HepG2 (cell line): ENCODE measurements around the gene ANKRD40. TPM values are rescaled to one million over a fixed set of nuclear protein-coding genes. Genes with fewer than 3 reads are reported as not detected.

Source experiments
- ARID2 ChIP-seq: sonication (generic); formaldehyde crosslinking; IDR thresholded peaks from 2 replicates; pipeline ENCODE4 v1.8.1; 2022; ENCODE audit warnings: mild to moderate bottlenecking, missing genetic modification reagents, borderline replicate concordance
- BORCS8-MEF2B ChIP-seq: sonication (generic); formaldehyde crosslinking; IDR thresholded peaks from 2 replicates; pipeline ENCODE4 v1.8.0; 2022; ENCODE audit warnings: mild to moderate bottlenecking, missing genetic modification reagents
- ETV5 ChIP-seq: IDR thresholded peaks from 2 replicates; pipeline ENCODE4 v1.6.1; 2018; ENCODE audit warnings: missing biosample characterization, missing genetic modification reagents, inconsistent platforms, borderline replicate concordance
- GABPA ChIP-seq, 2 experiments: IDR thresholded peaks; 2 replicates each; pipeline ENCODE4 v1.6.1; 2011 to 2016; ENCODE audit warnings: low read depth in 2 of 2, low read length in 1 of 2, missing biosample characterization in 1 of 2, missing genetic modification characterization in 1 of 2
- MTF2 ChIP-seq: sonication (generic); formaldehyde crosslinking; IDR thresholded peaks from 2 replicates; pipeline ENCODE4 v1.5.0; 2020; ENCODE audit warnings: missing genetic modification reagents, borderline replicate concordance
- MYNN ChIP-seq: sonication (generic); formaldehyde crosslinking; IDR thresholded peaks from 2 replicates; pipeline ENCODE4 v1.4.0; 2020; ENCODE audit warnings: mild to moderate bottlenecking, low read depth, missing genetic modification reagents
- POLR2G ChIP-seq: fragments of 200-400 bp; formaldehyde crosslinking; IDR thresholded peaks from 2 replicates; pipeline ENCODE4 v1.6.1; 2018; ENCODE audit warnings: mild to moderate bottlenecking, low read depth, low read length, moderate library complexity
- PPARG ChIP-seq: conservative IDR thresholded peaks from 2 replicates; pipeline ENCODE4 v1.6.1; 2016; ENCODE audit warnings: missing biosample characterization, missing genetic modification reagents
- RXRB ChIP-seq: IDR thresholded peaks from 2 replicates; pipeline ENCODE4 v1.6.1; 2016; ENCODE audit warnings: borderline replicate concordance, missing genetic modification reagents, missing compliant biosample characterization
- SETDB1 ChIP-seq: sonication (generic); formaldehyde crosslinking; IDR thresholded peaks from 2 replicates; pipeline ENCODE4 v1.5.1; 2020; ENCODE audit warnings: missing genetic modification reagents, mild to moderate bottlenecking, borderline replicate concordance
- SOX5 ChIP-seq: IDR thresholded peaks from 2 replicates; pipeline ENCODE4 v1.6.1; 2016; ENCODE audit warnings: borderline replicate concordance
- STAG1 ChIP-seq: sonication (generic); formaldehyde crosslinking; IDR thresholded peaks from 2 replicates; pipeline ENCODE4 v1.4.0; 2020; ENCODE audit warnings: missing genetic modification reagents
- SYNCRIP ChIP-seq: fragments of 200-400 bp; formaldehyde crosslinking; IDR thresholded peaks from 2 replicates; pipeline ENCODE4 v1.6.1; 2018; ENCODE audit warnings: mild to moderate bottlenecking, low read depth, low read length; ENCODE audit not compliant: insufficient read depth
- TAF15 ChIP-seq: fragments of 200-400 bp; formaldehyde crosslinking; IDR thresholded peaks from one replicate; pipeline ENCODE4 v1.6.1; 2018; ENCODE audit warnings: mild to moderate bottlenecking, low read depth, low read length; ENCODE audit not compliant: poor library complexity, severe bottlenecking
- ZBTB38 ChIP-seq: sonication (generic); formaldehyde crosslinking; IDR thresholded peaks from 2 replicates; pipeline ENCODE4 v1.5.1; 2020; ENCODE audit warnings: mild to moderate bottlenecking, missing genetic modification reagents
- ZBTB42 ChIP-seq: sonication (generic); formaldehyde crosslinking; IDR thresholded peaks from 2 replicates; pipeline ENCODE4 v1.5.0; 2020; ENCODE audit warnings: mild to moderate bottlenecking, missing genetic modification reagents
- ZFY ChIP-seq: sonication (generic); formaldehyde crosslinking; IDR thresholded peaks from 2 replicates; pipeline ENCODE4 v1.4.0; 2020; ENCODE audit warnings: missing genetic modification reagents
- ZNF24 ChIP-seq: fragments of 450-650 bp; IDR thresholded peaks from 2 replicates; pipeline ENCODE4 v1.6.1; 2017; ENCODE audit warnings: antibody characterized with exemption, mild to moderate bottlenecking
- ZNF747 ChIP-seq: sonication (generic); formaldehyde crosslinking; IDR thresholded peaks from 2 replicates; pipeline ENCODE4 v1.8.1; 2023; ENCODE audit warnings: missing genetic modification reagents, mild to moderate bottlenecking, borderline replicate concordance
- polyA plus RNA-seq, 8 experiments: library from polyadenylated mRNA; depleted of rRNA in 3 of 8; stranded (reverse) in 7 of 8; unstranded in 1 of 8; fragments of >200 nt; fragmentation: Illumina TruSeq in 4 of 8; extraction: Trizol in 4 of 8; gene quantifications; 2 replicates each; pipeline versions ENCODE4 v1.2.1 to v1.2.3, GENCODE V29; 2011 to 2016; ENCODE audit warnings: low read depth in 4 of 8, missing spikeins in 1 of 8, mixed read lengths in 1 of 8; ENCODE audit not compliant: insufficient read depth in 1 of 8
- total RNA-seq, 5 experiments: library from RNA; depleted of rRNA; stranded (reverse); fragments of >200 nt; fragmentation: Illumina TruSeq; extraction: Trizol; gene quantifications; 2 replicates each; pipeline ENCODE4 v1.2.3, GENCODE V29; 2016; ENCODE audit warnings: low read depth in 1 of 5
- TF ChIP-seq, protein P1 (sequence below): sonication (generic); formaldehyde crosslinking; IDR thresholded peaks from 2 replicates; pipeline ENCODE4 v1.4.0; 2020; ENCODE audit warnings: missing genetic modification reagents
- TF ChIP-seq, protein P2 (sequence below): sonication (generic); formaldehyde crosslinking; IDR thresholded peaks from 2 replicates; pipeline ENCODE4 v1.8.1; 2022; ENCODE audit warnings: mild to moderate bottlenecking, missing genetic modification reagents
- TF ChIP-seq, protein P3 (sequence below): sonication (generic); formaldehyde crosslinking; IDR thresholded peaks from 2 replicates; pipeline ENCODE4 v1.4.0; 2020; ENCODE audit warnings: missing genetic modification reagents
- TF ChIP-seq, protein P4 (sequence below): sonication (generic); formaldehyde crosslinking; IDR thresholded peaks from 2 replicates; pipeline ENCODE4 v1.4.0; 2020; ENCODE audit warnings: missing genetic modification reagents

ANKRD40 gene
- total and polyA plus RNA-seq, 2 of the 13 experiments (the other 11 are each of a cell fraction or from before 2014, with no cell fraction given) = 35.0 to 46.4 TPM

DNA sequence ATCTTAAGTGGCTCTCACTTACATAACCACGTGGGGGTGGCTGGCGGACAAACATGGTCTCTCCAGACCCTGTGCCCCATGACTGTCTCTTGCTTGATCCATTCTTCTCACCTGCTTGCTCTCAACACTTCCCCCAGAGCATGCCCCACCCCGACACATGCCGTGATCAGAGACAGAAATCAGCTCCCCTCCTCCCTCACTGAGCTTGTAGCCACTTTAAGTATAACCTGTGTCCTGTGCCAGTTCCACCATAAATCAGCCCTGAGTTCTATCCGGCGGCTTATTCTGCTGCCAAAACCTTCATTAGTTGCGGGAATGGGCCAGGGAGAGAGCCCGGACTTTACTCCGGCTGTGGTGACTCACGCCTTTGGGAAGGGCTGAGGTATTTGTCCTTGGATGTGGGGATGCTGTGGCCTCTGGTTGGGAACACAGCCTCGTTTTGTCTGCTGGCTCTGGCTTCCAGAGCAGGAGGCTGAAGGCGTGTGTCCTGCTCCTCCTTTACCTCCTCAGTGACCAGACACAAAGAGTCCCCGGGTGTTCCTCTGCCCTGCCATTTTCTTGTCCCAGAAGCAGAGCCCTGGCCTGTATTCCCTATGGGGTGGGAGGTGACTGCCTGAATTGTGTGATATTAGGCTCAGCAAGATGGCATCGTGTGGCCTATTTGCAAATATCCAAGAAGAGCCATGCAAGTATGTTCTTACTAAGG is 21.1 kb downstream of the ANKRD40 start (continued):
- TF ChIP-seq, protein P1, sequence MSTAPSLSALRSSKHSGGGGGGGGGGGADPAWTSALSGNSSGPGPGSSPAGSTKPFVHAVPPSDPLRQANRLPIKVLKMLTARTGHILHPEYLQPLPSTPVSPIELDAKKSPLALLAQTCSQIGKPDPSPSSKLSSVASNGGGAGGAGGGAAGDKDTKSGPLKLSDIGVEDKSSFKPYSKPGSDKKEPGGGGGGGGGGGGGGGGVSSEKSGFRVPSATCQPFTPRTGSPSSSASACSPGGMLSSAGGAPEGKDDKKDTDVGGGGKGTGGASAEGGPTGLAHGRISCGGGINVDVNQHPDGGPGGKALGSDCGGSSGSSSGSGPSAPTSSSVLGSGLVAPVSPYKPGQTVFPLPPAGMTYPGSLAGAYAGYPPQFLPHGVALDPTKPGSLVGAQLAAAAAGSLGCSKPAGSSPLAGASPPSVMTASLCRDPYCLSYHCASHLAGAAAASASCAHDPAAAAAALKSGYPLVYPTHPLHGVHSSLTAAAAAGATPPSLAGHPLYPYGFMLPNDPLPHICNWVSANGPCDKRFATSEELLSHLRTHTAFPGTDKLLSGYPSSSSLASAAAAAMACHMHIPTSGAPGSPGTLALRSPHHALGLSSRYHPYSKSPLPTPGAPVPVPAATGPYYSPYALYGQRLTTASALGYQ (CRISPR knock-in tag) = peak; percentile 93; the same call in 1 of the 2 replicates
- TF ChIP-seq RXRB (CRISPR knock-in tag) (peak; percentile 93), TAF15 (no peak), BORCS8-MEF2B (no peak; the same call in 1 of the 2 replicates), ZNF747 (CRISPR knock-in tag) (peak; percentile 81; the same call in 1 of the 2 replicates), MYNN (CRISPR knock-in tag) (no peak; the same call in none of the 2 replicates), ZBTB38 (CRISPR knock-in tag) (peak; percentile 78), SOX5 (CRISPR knock-in tag) (peak; percentile 80; the same call in 1 of the 2 replicates), ARID2 (no peak), ZNF24 (peak; percentile 36; the same call in 1 of the 2 replicates), GABPA (IDR thresholded peaks at IDR 0.05; ENCODE audit: low read depth, low read length) (no peak), GABPA (CRISPR knock-in tag; IDR thresholded peaks at IDR 0.05; ENCODE audit: low read depth) (peak; percentile 14; the same call in 1 of the 2 replicates), SYNCRIP (no peak), POLR2G (peak; percentile 96), PPARG (peak; percentile 58; the same call in 1 of the 2 replicates), ZFY (no peak), SETDB1 (CRISPR knock-in tag) (no peak), MTF2 (peak; percentile 64; the same call in 1 of the 2 replicates), ZBTB42 (CRISPR knock-in tag) (no peak), ETV5 (CRISPR knock-in tag) (peak; percentile 83; the same call in 1 of the 2 replicates), STAG1 (peak; percentile 16)
- TF ChIP-seq, protein P2, sequence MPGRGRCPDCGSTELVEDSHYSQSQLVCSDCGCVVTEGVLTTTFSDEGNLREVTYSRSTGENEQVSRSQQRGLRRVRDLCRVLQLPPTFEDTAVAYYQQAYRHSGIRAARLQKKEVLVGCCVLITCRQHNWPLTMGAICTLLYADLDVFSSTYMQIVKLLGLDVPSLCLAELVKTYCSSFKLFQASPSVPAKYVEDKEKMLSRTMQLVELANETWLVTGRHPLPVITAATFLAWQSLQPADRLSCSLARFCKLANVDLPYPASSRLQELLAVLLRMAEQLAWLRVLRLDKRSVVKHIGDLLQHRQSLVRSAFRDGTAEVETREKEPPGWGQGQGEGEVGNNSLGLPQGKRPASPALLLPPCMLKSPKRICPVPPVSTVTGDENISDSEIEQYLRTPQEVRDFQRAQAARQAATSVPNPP (CRISPR knock-in tag) = peak; percentile 52; the same call in 1 of the 2 replicates
- TF ChIP-seq, protein P3, sequence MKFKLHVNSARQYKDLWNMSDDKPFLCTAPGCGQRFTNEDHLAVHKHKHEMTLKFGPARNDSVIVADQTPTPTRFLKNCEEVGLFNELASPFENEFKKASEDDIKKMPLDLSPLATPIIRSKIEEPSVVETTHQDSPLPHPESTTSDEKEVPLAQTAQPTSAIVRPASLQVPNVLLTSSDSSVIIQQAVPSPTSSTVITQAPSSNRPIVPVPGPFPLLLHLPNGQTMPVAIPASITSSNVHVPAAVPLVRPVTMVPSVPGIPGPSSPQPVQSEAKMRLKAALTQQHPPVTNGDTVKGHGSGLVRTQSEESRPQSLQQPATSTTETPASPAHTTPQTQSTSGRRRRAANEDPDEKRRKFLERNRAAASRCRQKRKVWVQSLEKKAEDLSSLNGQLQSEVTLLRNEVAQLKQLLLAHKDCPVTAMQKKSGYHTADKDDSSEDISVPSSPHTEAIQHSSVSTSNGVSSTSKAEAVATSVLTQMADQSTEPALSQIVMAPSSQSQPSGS (CRISPR knock-in tag) = peak; percentile 85
- TF ChIP-seq, protein P4, sequence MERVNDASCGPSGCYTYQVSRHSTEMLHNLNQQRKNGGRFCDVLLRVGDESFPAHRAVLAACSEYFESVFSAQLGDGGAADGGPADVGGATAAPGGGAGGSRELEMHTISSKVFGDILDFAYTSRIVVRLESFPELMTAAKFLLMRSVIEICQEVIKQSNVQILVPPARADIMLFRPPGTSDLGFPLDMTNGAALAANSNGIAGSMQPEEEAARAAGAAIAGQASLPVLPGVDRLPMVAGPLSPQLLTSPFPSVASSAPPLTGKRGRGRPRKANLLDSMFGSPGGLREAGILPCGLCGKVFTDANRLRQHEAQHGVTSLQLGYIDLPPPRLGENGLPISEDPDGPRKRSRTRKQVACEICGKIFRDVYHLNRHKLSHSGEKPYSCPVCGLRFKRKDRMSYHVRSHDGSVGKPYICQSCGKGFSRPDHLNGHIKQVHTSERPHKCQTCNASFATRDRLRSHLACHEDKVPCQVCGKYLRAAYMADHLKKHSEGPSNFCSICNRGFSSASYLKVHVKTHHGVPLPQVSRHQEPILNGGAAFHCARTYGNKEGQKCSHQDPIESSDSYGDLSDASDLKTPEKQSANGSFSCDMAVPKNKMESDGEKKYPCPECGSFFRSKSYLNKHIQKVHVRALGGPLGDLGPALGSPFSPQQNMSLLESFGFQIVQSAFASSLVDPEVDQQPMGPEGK = peak; percentile 53
